Measurements from ENCODE around the gene ENO4.

The ENO4 gene

GRCh38 chr10:116864436-116864835 is 15.1 kb downstream of the ENO4 start:
- H4K5ac ChIP-seq (ENCODE audit: low read length) = no peak overlapping the region
- no peaks in the 10 kb centered on the region for H3K4me1 ChIP-seq (ENCODE audit: control insufficient read depth, low read depth, low read length)
- H3K4ac ChIP-seq (ENCODE audit: low read depth, low read length) = no peak overlapping the region
- DNase-seq = no peak
- no CpG with 5 or more reads among the region's 4 CpGs for WGBS (ENCODE audit: extremely low coverage, insufficient coverage, low lambda C conversion rate)
- no peak overlapping the region for H3K9ac ChIP-seq (ENCODE audit: low read length)
- no peak overlapping the region for H3K18ac ChIP-seq (ENCODE audit: low read length)
- no peak overlapping the region for H2BK15ac ChIP-seq (replicated peaks; ENCODE audit: low read depth)
- H3K36me3 ChIP-seq (ENCODE audit: control insufficient read depth, insufficient read depth, low read length) = no peaks in the 10 kb centered on the region
- H3K79me2 ChIP-seq (ENCODE audit: control insufficient read depth, insufficient read depth, low read length) = no peaks in the 10 kb centered on the region
- H3K27ac ChIP-seq (ENCODE audit: low read depth, low read length) = no peak overlapping the region
- no peaks in the 10 kb centered on the region for H3K79me1 ChIP-seq (ENCODE audit: low read length)
- H4K8ac ChIP-seq (ENCODE audit: low read depth, low read length) = no peak overlapping the region
- H2BK120ac ChIP-seq (ENCODE audit: low read depth, low read length) = no peak overlapping the region
- H3K4me3 ChIP-seq (ENCODE audit: low read length) = no peak overlapping the region
- H3K23ac ChIP-seq (ENCODE audit: low read length) = no peak overlapping the region
- no peak overlapping the region for H2BK5ac ChIP-seq (ENCODE audit: low read length)
- H2AK5ac ChIP-seq (ENCODE audit: low read length) = no peak overlapping the region
- no peak overlapping the region for H3K56ac ChIP-seq (ENCODE audit: low read length)
- H3K27me3 ChIP-seq (ENCODE audit: insufficient read depth, low read length, poor library complexity) = no peaks in the 10 kb centered on the region
- H3K4me2 ChIP-seq (ENCODE audit: low read length) = no peak overlapping the region

GRCh38 chr10:116866066-116866465 is 16.8 kb downstream of the ENO4 start:
- H3K4me1 ChIP-seq (ENCODE audit: control insufficient read depth, low read depth, low read length) = no peaks in the 10 kb centered on the region

GRCh38 chr10:116866987-116867595 is 17.8 kb downstream of the ENO4 start:
- H3K4me2 ChIP-seq (ENCODE audit: low read length) = no peak overlapping the region
- H2BK5ac ChIP-seq (ENCODE audit: low read length) = no peak overlapping the region
- no peak overlapping the region for H3K9ac ChIP-seq (ENCODE audit: low read length)
- H2BK120ac ChIP-seq (ENCODE audit: low read depth, low read length) = no peak overlapping the region
- no peak overlapping the region for H3K27ac ChIP-seq (ENCODE audit: low read depth, low read length)
- H3K4ac ChIP-seq (ENCODE audit: low read depth, low read length) = no peak overlapping the region
- H3K36me3 ChIP-seq (ENCODE audit: control insufficient read depth, insufficient read depth, low read length) = no peaks in the 10 kb centered on the region
- no peak overlapping the region for H3K56ac ChIP-seq (ENCODE audit: low read length)
- H2BK15ac ChIP-seq (replicated peaks; ENCODE audit: low read depth) = no peak overlapping the region
- H3K4me1 ChIP-seq (ENCODE audit: control insufficient read depth, low read depth, low read length) = no peaks in the 10 kb centered on the region
- no CpG with 5 or more reads among the region's 6 CpGs for WGBS (ENCODE audit: extremely low coverage, insufficient coverage, low lambda C conversion rate)
- H4K5ac ChIP-seq (ENCODE audit: low read length) = no peak overlapping the region
- no peaks in the 10 kb centered on the region for H3K79me1 ChIP-seq (ENCODE audit: low read length)
- H3K23ac ChIP-seq (ENCODE audit: low read length) = no peak overlapping the region
- H3K79me2 ChIP-seq (ENCODE audit: control insufficient read depth, insufficient read depth, low read length) = no peaks in the 10 kb centered on the region
- no peaks in the 10 kb centered on the region for H3K27me3 ChIP-seq (ENCODE audit: insufficient read depth, low read length, poor library complexity)
- H4K8ac ChIP-seq (ENCODE audit: low read depth, low read length) = no peak overlapping the region
- peak; percentile 45 for DNase-seq
- no peak overlapping the region for H2AK5ac ChIP-seq (ENCODE audit: low read length)
- H3K18ac ChIP-seq (ENCODE audit: low read length) = no peak overlapping the region
- no peak overlapping the region for H3K4me3 ChIP-seq (ENCODE audit: low read length)

More at GRCh38 chr10:116866066-116866465, 16.8 kb downstream of the ENO4 start:
- Histone ChIP-seq H2BK120ac (ENCODE audit: low read depth, low read length) (no peak overlapping the region), H2BK15ac (replicated peaks; ENCODE audit: low read depth) (no peak overlapping the region), H3K79me1 (ENCODE audit: low read length) (no peaks in the 10 kb centered on the region), H4K5ac (ENCODE audit: low read length) (no peak overlapping the region), H3K79me2 (ENCODE audit: control insufficient read depth, insufficient read depth, low read length) (no peaks in the 10 kb centered on the region), H4K8ac (ENCODE audit: low read depth, low read length) (no peak overlapping the region), H2BK5ac (ENCODE audit: low read length) (no peak overlapping the region), H3K56ac (ENCODE audit: low read length) (no peak overlapping the region), H3K4ac (ENCODE audit: low read depth, low read length) (no peak overlapping the region), H3K4me3 (ENCODE audit: low read length) (no peak overlapping the region), H3K36me3 (ENCODE audit: control insufficient read depth, insufficient read depth, low read length) (no peaks in the 10 kb centered on the region), H3K9ac (ENCODE audit: low read length) (no peak overlapping the region), H2AK5ac (ENCODE audit: low read length) (no peak overlapping the region), H3K27ac (ENCODE audit: low read depth, low read length) (no peak overlapping the region), H3K23ac (ENCODE audit: low read length) (no peak overlapping the region), H3K4me2 (ENCODE audit: low read length) (no peak overlapping the region), H3K18ac (ENCODE audit: low read length) (no peak overlapping the region), H3K27me3 (ENCODE audit: insufficient read depth, low read length, poor library complexity) (no peaks in the 10 kb centered on the region)
- DNase-seq = no peak
- no CpG with 5 or more reads among the region's 2 CpGs for WGBS (ENCODE audit: extremely low coverage, insufficient coverage, low lambda C conversion rate)

GRCh38 chr10:116868198-116868676 is 18.9 kb downstream of the ENO4 start:
- no peak for DNase-seq
- no peak overlapping the region for H2BK5ac ChIP-seq (ENCODE audit: low read length)
- no peaks in the 10 kb centered on the region for H3K4me1 ChIP-seq (ENCODE audit: control insufficient read depth, low read depth, low read length)
- H3K9ac ChIP-seq (ENCODE audit: low read length) = no peak overlapping the region
- H4K8ac ChIP-seq (ENCODE audit: low read depth, low read length) = no peak overlapping the region
- H3K79me1 ChIP-seq (ENCODE audit: low read length) = no peaks in the 10 kb centered on the region
- H2BK120ac ChIP-seq (ENCODE audit: low read depth, low read length) = no peak overlapping the region
- no peak overlapping the region for H3K4me3 ChIP-seq (ENCODE audit: low read length)
- H2AK5ac ChIP-seq (ENCODE audit: low read length) = no peak overlapping the region
- no peaks in the 10 kb centered on the region for H3K27me3 ChIP-seq (ENCODE audit: insufficient read depth, low read length, poor library complexity)
- no peak overlapping the region for H3K27ac ChIP-seq (ENCODE audit: low read depth, low read length)
- no CpG with 5 or more reads among the region's 4 CpGs for WGBS (ENCODE audit: extremely low coverage, insufficient coverage, low lambda C conversion rate)
- no peak overlapping the region for H2BK15ac ChIP-seq (replicated peaks; ENCODE audit: low read depth)
- H3K4me2 ChIP-seq (ENCODE audit: low read length) = no peak overlapping the region
- no peak overlapping the region for H3K4ac ChIP-seq (ENCODE audit: low read depth, low read length)
- no peak overlapping the region for H3K23ac ChIP-seq (ENCODE audit: low read length)
- no peaks in the 10 kb centered on the region for H3K79me2 ChIP-seq (ENCODE audit: control insufficient read depth, insufficient read depth, low read length)
- no peak overlapping the region for H4K5ac ChIP-seq (ENCODE audit: low read length)
- H3K56ac ChIP-seq (ENCODE audit: low read length) = no peak overlapping the region
- no peaks in the 10 kb centered on the region for H3K36me3 ChIP-seq (ENCODE audit: control insufficient read depth, insufficient read depth, low read length)
- no peak overlapping the region for H3K18ac ChIP-seq (ENCODE audit: low read length)

- Histone ChIP-seq H2BK15ac (replicated peaks; ENCODE audit: low read depth) (no peak overlapping the region), H3K79me1 (ENCODE audit: low read length) (no peaks in the 10 kb centered on the region), H3K36me3 (ENCODE audit: control insufficient read depth, insufficient read depth, low read length) (no peaks in the 10 kb centered on the region), H2BK120ac (ENCODE audit: low read depth, low read length) (no peak overlapping the region), H3K56ac (ENCODE audit: low read length) (no peak overlapping the region), H2AK5ac (ENCODE audit: low read length) (no peak overlapping the region), H3K4ac (ENCODE audit: low read depth, low read length) (no peak overlapping the region), H2BK5ac (ENCODE audit: low read length) (no peak overlapping the region), H4K8ac (ENCODE audit: low read depth, low read length) (no peak overlapping the region), H3K4me3 (ENCODE audit: low read length) (no peak overlapping the region), H3K27me3 (ENCODE audit: insufficient read depth, low read length, poor library complexity) (no peaks in the 10 kb centered on the region), H3K4me2 (ENCODE audit: low read length) (no peak overlapping the region), H3K9ac (ENCODE audit: low read length) (no peak overlapping the region), H4K5ac (ENCODE audit: low read length) (no peak overlapping the region), H3K4me1 (ENCODE audit: control insufficient read depth, low read depth, low read length) (no peaks in the 10 kb centered on the region), H3K27ac (ENCODE audit: low read depth, low read length) (no peak overlapping the region), H3K79me2 (ENCODE audit: control insufficient read depth, insufficient read depth, low read length) (no peaks in the 10 kb centered on the region), H3K23ac (ENCODE audit: low read length) (no peak overlapping the region), H3K18ac (ENCODE audit: low read length) (no peak overlapping the region)
- WGBS (ENCODE audit: extremely low coverage, insufficient coverage, low lambda C conversion rate) = no CpG with 5 or more reads among the region's 4 CpGs
- no peak for DNase-seq
These were observed 19.4 kb downstream of the ENO4 start for GRCh38 chr10:116868722-116869121.

- no peak overlapping the region for H3K9ac ChIP-seq (ENCODE audit: low read length)
- no peak overlapping the region for H4K8ac ChIP-seq (ENCODE audit: low read depth, low read length)
- H2BK120ac ChIP-seq (ENCODE audit: low read depth, low read length) = no peak overlapping the region
- H3K79me2 ChIP-seq (ENCODE audit: control insufficient read depth, insufficient read depth, low read length) = no peaks in the 10 kb centered on the region
- WGBS (ENCODE audit: extremely low coverage, insufficient coverage, low lambda C conversion rate) = no CpG with 5 or more reads among the region's 2 CpGs
- no peak overlapping the region for H3K18ac ChIP-seq (ENCODE audit: low read length)
- no peak overlapping the region for H3K4me3 ChIP-seq (ENCODE audit: low read length)
- H2BK5ac ChIP-seq (ENCODE audit: low read length) = no peak overlapping the region
- no peak for DNase-seq
- H3K4ac ChIP-seq (ENCODE audit: low read depth, low read length) = no peak overlapping the region
- no peaks in the 10 kb centered on the region for H3K36me3 ChIP-seq (ENCODE audit: control insufficient read depth, insufficient read depth, low read length)
- H2BK15ac ChIP-seq (replicated peaks; ENCODE audit: low read depth) = no peak overlapping the region
- no peak overlapping the region for H3K23ac ChIP-seq (ENCODE audit: low read length)
- H3K4me1 ChIP-seq (ENCODE audit: control insufficient read depth, low read depth, low read length) = no peaks in the 10 kb centered on the region
- no peaks in the 10 kb centered on the region for H3K27me3 ChIP-seq (ENCODE audit: insufficient read depth, low read length, poor library complexity)
- no peak overlapping the region for H3K4me2 ChIP-seq (ENCODE audit: low read length)
- no peak overlapping the region for H2AK5ac ChIP-seq (ENCODE audit: low read length)
- H3K27ac ChIP-seq (ENCODE audit: low read depth, low read length) = no peak overlapping the region
- no peak overlapping the region for H3K56ac ChIP-seq (ENCODE audit: low read length)
- no peaks in the 10 kb centered on the region for H3K79me1 ChIP-seq (ENCODE audit: low read length)
- no peak overlapping the region for H4K5ac ChIP-seq (ENCODE audit: low read length)
These were observed 21.6 kb downstream of the ENO4 start for GRCh38 chr10:116870949-116871348.
